OCI-LY7 (cell line): Measurements from ENCODE around the gene BOLA1. TPM values are rescaled to one million over a fixed set of nuclear protein-coding genes. Genes with fewer than 3 reads are reported as not detected.

Source experiments
- BruUV-seq: library from RNA; stranded (reverse); fragments of 400-500 nt; replicated peaks from 2 replicates; lab custom pipeline; 2021; lab: Mats Ljungman, UMichigan
- CTCF ChIA-PET: fragments of 300-600 bp; sonication (Branson Sonifier 250); formaldehyde crosslinking; loops from one replicate; lab custom pipeline; 2022; ENCODE audit warnings: antibody characterized with exemption; ENCODE audit not compliant: unreplicated experiment; lab: Charles Lee
- POLR2A ChIA-PET: fragments of 300-600 bp; sonication (Branson Sonifier 250); formaldehyde crosslinking; loops from one replicate; lab custom pipeline; 2022; ENCODE audit warnings: antibody characterized with exemption; lab: Charles Lee
- DNase-seq: peaks from one replicate; pipeline ENCODE4 v3.0.0-alpha.2; 2015; ENCODE audit warnings: low spot score
- H2AFZ ChIP-seq: fragments of 200-600 bp; sonication (generic), shearing (Covaris generic); 2 replicates; pipeline ENCODE4 v1.6.1; 2014; ENCODE audit warnings: mild to moderate bottlenecking, antibody characterized with exemption, low read length, moderate library complexity
- H3K27ac ChIP-seq: fragments of 200-600 bp; sonication (generic); 2 replicates; pipeline ENCODE4 v1.5.1; 2014; ENCODE audit warnings: mixed run types, low read depth, mild to moderate bottlenecking, moderate library complexity, low read length, inconsistent platforms; ENCODE audit not compliant: poor library complexity, severe bottlenecking
- H3K36me3 ChIP-seq: fragments of 200-600 bp; sonication (generic); 2 replicates; pipeline ENCODE4 v1.6.1; 2014; ENCODE audit warnings: mild to moderate bottlenecking, antibody characterized with exemption, low read length, moderate library complexity, mixed read lengths; ENCODE audit not compliant: insufficient read depth
- H3K4me1 ChIP-seq: fragments of 200-600 bp; sonication (generic); 2 replicates; pipeline ENCODE4 v1.5.1; 2014; ENCODE audit warnings: mild to moderate bottlenecking, low read length; ENCODE audit not compliant: insufficient read depth, poor library complexity, severe bottlenecking
- H3K4me2 ChIP-seq: fragments of 200-600 bp; sonication (generic); 2 replicates; pipeline ENCODE4 v1.6.1; 2014; ENCODE audit warnings: mild to moderate bottlenecking, low read length
- H3K4me3 ChIP-seq: fragments of 200-600 bp; sonication (generic); 2 replicates; pipeline ENCODE4 v1.5.1; 2014; ENCODE audit warnings: mild to moderate bottlenecking, low read depth, low read length; ENCODE audit not compliant: poor library complexity, severe bottlenecking
- H3K79me2 ChIP-seq: fragments of 200-600 bp; sonication (generic); 2 replicates; pipeline ENCODE4 v1.6.1; 2016; ENCODE audit warnings: low read depth, mild to moderate bottlenecking, low read length, moderate library complexity, mixed read lengths; ENCODE audit not compliant: insufficient read depth
- H3K9me2 ChIP-seq: fragments of 200-600 bp; sonication (generic); 2 replicates; pipeline ENCODE4 v1.6.1; 2016; ENCODE audit warnings: mild to moderate bottlenecking, low read length, mixed read lengths; ENCODE audit not compliant: insufficient read depth
- H3K9me3 ChIP-seq: fragments of 200-600 bp; sonication (generic); 2 replicates; pipeline ENCODE4 v1.6.1; 2014; ENCODE audit warnings: mild to moderate bottlenecking, mixed run types, low read length, mixed read lengths
- H4K20me1 ChIP-seq: fragments of 200-600 bp; sonication (generic); 2 replicates; pipeline ENCODE4 v1.6.1; 2014; ENCODE audit warnings: mild to moderate bottlenecking, antibody characterized with exemption, low read length, moderate library complexity, mixed read lengths; ENCODE audit not compliant: insufficient read depth
- EZH2phosphoT487 ChIP-seq: fragments of 200-600 bp; sonication (generic); IDR thresholded peaks from 2 replicates; pipeline ENCODE4 v1.6.1; 2018; ENCODE audit warnings: low read depth, borderline replicate concordance, mild to moderate bottlenecking, mixed run types, antibody characterized with exemption, low read length, moderate library complexity, mixed read lengths
- intact Hi-C: fragments of 100-400 bp; cut with micrococcal nuclease; formaldehyde crosslinking; loops from one replicate; pipeline ENCODE4 v1.10.0; 2022; ENCODE audit not compliant: unreplicated experiment
- total RNA-seq, 2 experiments: library from RNA; depleted of rRNA in 1 of 2; stranded (reverse); fragments of >200 nt in 1 of 2; shearing (Covaris generic) in 1 of 2; gene quantifications; 2 replicates each; pipeline ENCODE4 v1.2.3, GENCODE V29; 2014 to 2022
- TF ChIP-seq, protein P1 (sequence below): fragments of 200-600 bp; sonication (generic); conservative IDR thresholded peaks from 2 replicates; pipeline ENCODE4 v1.5.1; 2014; ENCODE audit warnings: mild to moderate bottlenecking, antibody characterized with exemption, low read length, moderate library complexity, mixed read lengths

Gene BOLA1
- total RNA-seq, 2 experiments from 2014 or later: 9.4 to 10.2 TPM

DNA sequence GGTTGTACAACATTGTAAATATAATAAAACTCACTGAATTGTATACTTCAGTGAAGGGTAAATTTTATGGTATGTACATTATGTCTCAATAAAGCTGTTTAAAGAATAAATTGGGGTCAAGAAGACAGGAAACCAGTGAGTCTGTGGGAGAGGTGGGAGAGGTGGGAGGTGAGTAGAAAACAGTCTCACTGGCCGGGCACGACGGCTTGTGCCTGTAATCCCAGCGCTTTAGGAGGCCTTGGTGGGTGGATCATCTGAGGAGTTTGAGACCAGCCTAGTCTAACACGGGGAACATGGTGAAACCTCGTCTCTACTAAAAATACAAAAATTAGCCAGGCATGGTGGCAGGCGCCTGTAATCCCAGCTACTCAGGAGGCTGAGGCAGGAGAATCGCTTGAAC, 33.1 kb downstream of the BOLA1 start:
- no peaks in the 10 kb centered on the region for H3K9me3 ChIP-seq
- POLR2A ChIA-PET: no interaction called here
- H3K36me3 ChIP-seq: no peaks in the 10 kb centered on the region
- no peak overlapping the region for H3K4me2 ChIP-seq
- H2AFZ ChIP-seq: no peak overlapping the region
- H3K9me2 ChIP-seq: no peaks in the 10 kb centered on the region
- no peak overlapping the region for H3K4me3 ChIP-seq
- TF ChIP-seq, protein P1, sequence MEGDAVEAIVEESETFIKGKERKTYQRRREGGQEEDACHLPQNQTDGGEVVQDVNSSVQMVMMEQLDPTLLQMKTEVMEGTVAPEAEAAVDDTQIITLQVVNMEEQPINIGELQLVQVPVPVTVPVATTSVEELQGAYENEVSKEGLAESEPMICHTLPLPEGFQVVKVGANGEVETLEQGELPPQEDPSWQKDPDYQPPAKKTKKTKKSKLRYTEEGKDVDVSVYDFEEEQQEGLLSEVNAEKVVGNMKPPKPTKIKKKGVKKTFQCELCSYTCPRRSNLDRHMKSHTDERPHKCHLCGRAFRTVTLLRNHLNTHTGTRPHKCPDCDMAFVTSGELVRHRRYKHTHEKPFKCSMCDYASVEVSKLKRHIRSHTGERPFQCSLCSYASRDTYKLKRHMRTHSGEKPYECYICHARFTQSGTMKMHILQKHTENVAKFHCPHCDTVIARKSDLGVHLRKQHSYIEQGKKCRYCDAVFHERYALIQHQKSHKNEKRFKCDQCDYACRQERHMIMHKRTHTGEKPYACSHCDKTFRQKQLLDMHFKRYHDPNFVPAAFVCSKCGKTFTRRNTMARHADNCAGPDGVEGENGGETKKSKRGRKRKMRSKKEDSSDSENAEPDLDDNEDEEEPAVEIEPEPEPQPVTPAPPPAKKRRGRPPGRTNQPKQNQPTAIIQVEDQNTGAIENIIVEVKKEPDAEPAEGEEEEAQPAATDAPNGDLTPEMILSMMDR: no peak
- TF ChIP-seq EZH2phosphoT487: no peak
- no peak for DNase-seq
- no peaks in the 10 kb centered on the region for H4K20me1 ChIP-seq
- BruUV-seq: no TSS peak
- intact Hi-C loops: no loop called here
- H3K27ac ChIP-seq: no peak overlapping the region
- CTCF ChIA-PET: no interaction called here
- peaks cover 27% of the 10 kb centered on the region for H3K4me1 ChIP-seq
- peaks cover under 1% of the 10 kb centered on the region; the same call in 1 of the 2 replicates for H3K79me2 ChIP-seq

GRCh38 chr1:149933208-149933607, 33.8 kb downstream of the BOLA1 start:
- Histone ChIP-seq H3K27ac (no peak overlapping the region), H3K9me2 (no peaks in the 10 kb centered on the region), H3K9me3 (no peaks in the 10 kb centered on the region), H3K79me2 (no peaks in the 10 kb centered on the region), H3K4me1 (peaks cover 30% of the 10 kb centered on the region), H3K36me3 (no peaks in the 10 kb centered on the region), H3K4me2 (no peak overlapping the region), H2AFZ (no peak overlapping the region), H4K20me1 (no peaks in the 10 kb centered on the region), H3K4me3 (no peak overlapping the region)
- ChIA-PET CTCF (no interaction called here), POLR2A (no interaction called here)
- TF ChIP-seq, protein P1: no peak
- TF ChIP-seq EZH2phosphoT487: no peak
- BruUV-seq: no TSS peak
- DNase-seq: no peak
- intact Hi-C loops: no loop called here

DNA sequence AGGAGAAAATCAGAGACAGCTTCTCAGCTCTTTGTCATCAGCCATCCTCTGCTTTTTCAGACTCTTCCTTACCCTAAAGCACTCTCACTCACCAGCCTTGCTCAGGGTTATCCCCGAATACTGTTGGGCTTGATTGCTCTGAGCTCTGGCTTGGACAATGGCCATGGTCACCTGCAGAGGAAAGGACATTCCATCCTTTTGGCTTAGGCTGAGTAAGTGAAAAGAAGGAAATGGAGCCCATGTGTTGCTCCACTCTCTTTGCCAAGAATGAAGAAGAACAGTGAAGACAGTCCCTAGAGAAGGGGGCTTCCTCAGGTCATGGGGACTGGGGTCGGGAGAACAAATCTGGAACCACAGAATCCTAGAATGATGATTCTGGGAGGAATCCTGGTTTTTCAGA, 35.0 kb downstream of the BOLA1 start:
- DNase-seq: no peak
- Histone ChIP-seq H3K9me2 (no peaks in the 10 kb centered on the region), H3K79me2 (no peaks in the 10 kb centered on the region), H4K20me1 (no peaks in the 10 kb centered on the region), H3K36me3 (no peaks in the 10 kb centered on the region), H3K4me3 (no peak overlapping the region), H3K9me3 (no peaks in the 10 kb centered on the region), H3K4me1 (peaks cover 19% of the 10 kb centered on the region), H3K27ac (no peak overlapping the region), H3K4me2 (no peak overlapping the region), H2AFZ (no peak overlapping the region)
- no TSS peak for BruUV-seq
- TF ChIP-seq, protein P1: no peak
- TF ChIP-seq EZH2phosphoT487: no peak
- ChIA-PET CTCF (no interaction called here), POLR2A (no interaction called here)
- intact Hi-C loops: no loop called here
